ENCODE data around the gene NCAPG.

DNA sequence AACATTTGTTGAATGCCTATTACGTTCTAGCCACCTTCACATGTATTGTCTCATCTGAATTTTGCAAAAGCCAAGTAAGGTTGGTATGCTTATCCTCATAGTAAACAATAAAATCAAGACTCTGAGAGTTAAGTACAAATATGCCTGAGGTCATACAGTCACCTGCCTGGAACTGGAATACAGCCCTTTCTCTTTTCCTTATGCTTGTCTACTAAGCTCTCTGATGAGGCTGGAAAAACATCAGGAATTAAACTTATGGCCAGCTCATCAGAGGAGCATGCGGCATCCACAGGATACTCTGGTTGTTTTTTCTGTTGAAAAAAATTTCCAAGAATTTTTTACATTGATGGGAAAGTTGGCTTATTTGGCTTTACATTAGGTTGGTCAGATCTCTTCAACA lies 35.5 kb downstream of the NCAPG start:
- TF ChIP-seq, protein P1, sequence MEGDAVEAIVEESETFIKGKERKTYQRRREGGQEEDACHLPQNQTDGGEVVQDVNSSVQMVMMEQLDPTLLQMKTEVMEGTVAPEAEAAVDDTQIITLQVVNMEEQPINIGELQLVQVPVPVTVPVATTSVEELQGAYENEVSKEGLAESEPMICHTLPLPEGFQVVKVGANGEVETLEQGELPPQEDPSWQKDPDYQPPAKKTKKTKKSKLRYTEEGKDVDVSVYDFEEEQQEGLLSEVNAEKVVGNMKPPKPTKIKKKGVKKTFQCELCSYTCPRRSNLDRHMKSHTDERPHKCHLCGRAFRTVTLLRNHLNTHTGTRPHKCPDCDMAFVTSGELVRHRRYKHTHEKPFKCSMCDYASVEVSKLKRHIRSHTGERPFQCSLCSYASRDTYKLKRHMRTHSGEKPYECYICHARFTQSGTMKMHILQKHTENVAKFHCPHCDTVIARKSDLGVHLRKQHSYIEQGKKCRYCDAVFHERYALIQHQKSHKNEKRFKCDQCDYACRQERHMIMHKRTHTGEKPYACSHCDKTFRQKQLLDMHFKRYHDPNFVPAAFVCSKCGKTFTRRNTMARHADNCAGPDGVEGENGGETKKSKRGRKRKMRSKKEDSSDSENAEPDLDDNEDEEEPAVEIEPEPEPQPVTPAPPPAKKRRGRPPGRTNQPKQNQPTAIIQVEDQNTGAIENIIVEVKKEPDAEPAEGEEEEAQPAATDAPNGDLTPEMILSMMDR (conservative IDR thresholded peaks at IDR 0.05 in 1 of 2, IDR thresholded peaks at IDR 0.05 in 1 of 2; ENCODE audit: low read depth in 1 of 2, low read length in 2 of 2): no peak
- TF ChIP-seq EZH2 (IDR thresholded peaks at IDR 0.05; ENCODE audit: low read length, missing control alignments): no peak
